Breast epithelium (tissue), 3 donors: ENCODE results near the gene S100A9.

ENCODE experiments used
- POLR2A ChIP-seq: fragments of 450-650 bp; IDR thresholded peaks from one replicate; pipeline ENCODE4 v1.6.1; 2016; ENCODE audit warnings: antibody characterized with exemption, mild to moderate bottlenecking, moderate library complexity
- TF ChIP-seq, protein P1 (sequence below), 3 donors: fragments of 450-650 bp; IDR thresholded peaks; one replicate each; pipeline ENCODE4 v1.5.1; 2016 to 2017; ENCODE audit warnings: antibody characterized with exemption in 3 of 3, mild to moderate bottlenecking in 3 of 3, moderate library complexity in 3 of 3

DNA sequence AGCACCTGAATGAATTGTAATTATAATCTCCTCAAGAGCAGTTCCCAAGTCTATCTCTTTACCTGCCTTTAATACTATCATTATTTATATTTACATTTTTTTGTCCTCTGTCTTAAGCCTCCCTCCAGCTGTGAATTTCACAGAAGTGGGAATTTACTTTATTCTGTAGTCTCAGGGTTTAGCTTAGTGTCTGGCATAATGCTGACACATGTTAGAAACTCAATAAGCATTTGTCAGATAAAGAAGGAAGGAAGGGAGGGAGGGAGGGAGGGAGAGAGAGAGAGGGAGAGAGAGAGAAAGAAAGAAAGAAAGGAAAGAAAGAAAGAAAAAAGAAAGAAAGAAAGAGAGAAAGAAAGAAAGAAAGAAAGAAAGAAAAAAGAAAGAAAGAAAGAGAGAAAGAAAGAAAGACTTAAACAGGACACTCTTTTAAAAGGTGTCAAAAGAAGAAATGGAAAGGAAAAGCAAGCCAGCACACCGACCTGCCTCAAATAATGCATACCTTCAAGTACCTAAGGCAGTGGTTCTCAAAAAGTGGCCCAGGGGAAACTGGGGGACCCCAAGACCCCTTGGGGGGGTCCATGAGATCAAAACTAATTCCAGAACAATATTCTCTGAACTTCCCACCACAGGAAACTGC, 7.2 kb upstream of the S100A9 start:
- no peak for TF ChIP-seq POLR2A
- TF ChIP-seq, protein P1, sequence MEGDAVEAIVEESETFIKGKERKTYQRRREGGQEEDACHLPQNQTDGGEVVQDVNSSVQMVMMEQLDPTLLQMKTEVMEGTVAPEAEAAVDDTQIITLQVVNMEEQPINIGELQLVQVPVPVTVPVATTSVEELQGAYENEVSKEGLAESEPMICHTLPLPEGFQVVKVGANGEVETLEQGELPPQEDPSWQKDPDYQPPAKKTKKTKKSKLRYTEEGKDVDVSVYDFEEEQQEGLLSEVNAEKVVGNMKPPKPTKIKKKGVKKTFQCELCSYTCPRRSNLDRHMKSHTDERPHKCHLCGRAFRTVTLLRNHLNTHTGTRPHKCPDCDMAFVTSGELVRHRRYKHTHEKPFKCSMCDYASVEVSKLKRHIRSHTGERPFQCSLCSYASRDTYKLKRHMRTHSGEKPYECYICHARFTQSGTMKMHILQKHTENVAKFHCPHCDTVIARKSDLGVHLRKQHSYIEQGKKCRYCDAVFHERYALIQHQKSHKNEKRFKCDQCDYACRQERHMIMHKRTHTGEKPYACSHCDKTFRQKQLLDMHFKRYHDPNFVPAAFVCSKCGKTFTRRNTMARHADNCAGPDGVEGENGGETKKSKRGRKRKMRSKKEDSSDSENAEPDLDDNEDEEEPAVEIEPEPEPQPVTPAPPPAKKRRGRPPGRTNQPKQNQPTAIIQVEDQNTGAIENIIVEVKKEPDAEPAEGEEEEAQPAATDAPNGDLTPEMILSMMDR (IDR thresholded peaks at IDR 0.05): no peak
